ENCODE data around the gene STAT5A. TPM values are rescaled to one million over a fixed set of nuclear protein-coding genes. Genes with fewer than 3 reads are reported as not detected.
A peak's percentile ranks its signal among the peaks of the same experiment; 100 is the strongest.

Gene STAT5A
- total and polyA plus RNA-seq, 9 of the 15 experiments (the other 6 are each of a cell fraction or from before 2014, with no cell fraction given) = 79.9 to 415 (median 196) TPM

- peak overlapping the region; percentile 66; the same call in 1 of the 2 replicates for H3K4me2 ChIP-seq (ENCODE audit: insufficient read depth, low read length)
- H3K79me2 ChIP-seq (ENCODE audit: control insufficient read depth, insufficient read depth, low read length) = peaks cover 78% of the 10 kb centered on the region
- no peak for TF ChIP-seq WHSC1 (IDR thresholded peaks at IDR 0.05; ENCODE audit: low read length)
- TF ChIP-seq NR0B1 (IDR thresholded peaks at IDR 0.05; ENCODE audit: partially characterized antibody) = no peak
- no peak for TF ChIP-seq CUX1 (CRISPR knock-in tag; IDR thresholded peaks at IDR 0.05)
- TF ChIP-seq MYC (IDR thresholded peaks at IDR 0.05; ENCODE audit: low read depth, low read length) = no peak
- no peak for TF ChIP-seq MYC (CRISPR knock-in tag; IDR thresholded peaks at IDR 0.05; ENCODE audit: borderline replicate concordance, low read depth)
- no peak for TF ChIP-seq MAX (CRISPR knock-in tag; IDR thresholded peaks at IDR 0.05)
- TF ChIP-seq TEAD2 (tag; IDR thresholded peaks at IDR 0.05) = no peak
- TF ChIP-seq ETV6 (IDR thresholded peaks at IDR 0.05; ENCODE audit: borderline replicate concordance in 1 of 2, low read depth in 2 of 2, low read length in 1 of 2) = no peak
- TF ChIP-seq ETV6 (CRISPR knock-in tag; IDR thresholded peaks at IDR 0.05; ENCODE audit: borderline replicate concordance) = no peak
- no peak for TF ChIP-seq MAFK (IDR thresholded peaks at IDR 0.05; ENCODE audit: low read length)
- TF ChIP-seq, protein P1, sequence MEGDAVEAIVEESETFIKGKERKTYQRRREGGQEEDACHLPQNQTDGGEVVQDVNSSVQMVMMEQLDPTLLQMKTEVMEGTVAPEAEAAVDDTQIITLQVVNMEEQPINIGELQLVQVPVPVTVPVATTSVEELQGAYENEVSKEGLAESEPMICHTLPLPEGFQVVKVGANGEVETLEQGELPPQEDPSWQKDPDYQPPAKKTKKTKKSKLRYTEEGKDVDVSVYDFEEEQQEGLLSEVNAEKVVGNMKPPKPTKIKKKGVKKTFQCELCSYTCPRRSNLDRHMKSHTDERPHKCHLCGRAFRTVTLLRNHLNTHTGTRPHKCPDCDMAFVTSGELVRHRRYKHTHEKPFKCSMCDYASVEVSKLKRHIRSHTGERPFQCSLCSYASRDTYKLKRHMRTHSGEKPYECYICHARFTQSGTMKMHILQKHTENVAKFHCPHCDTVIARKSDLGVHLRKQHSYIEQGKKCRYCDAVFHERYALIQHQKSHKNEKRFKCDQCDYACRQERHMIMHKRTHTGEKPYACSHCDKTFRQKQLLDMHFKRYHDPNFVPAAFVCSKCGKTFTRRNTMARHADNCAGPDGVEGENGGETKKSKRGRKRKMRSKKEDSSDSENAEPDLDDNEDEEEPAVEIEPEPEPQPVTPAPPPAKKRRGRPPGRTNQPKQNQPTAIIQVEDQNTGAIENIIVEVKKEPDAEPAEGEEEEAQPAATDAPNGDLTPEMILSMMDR (IDR thresholded peaks at IDR 0.05 in 2 of 3, conservative IDR thresholded peaks at IDR 0.05 in 1 of 3; ENCODE audit: insufficient read depth in 2 of 3, low read depth in 1 of 3, low read length in 3 of 3) = 0 out of 6 replicates have a peak, but pooled peaks of 1 of the 3 experiments have one; percentile 9
- H2AFZ ChIP-seq (ENCODE audit: low read depth, low read length) = no peak overlapping the region
- no peak overlapping the region for H3K4me3 ChIP-seq
- no peak overlapping the region; a peak in 1 of 4 replicates for H3K9ac ChIP-seq (ENCODE audit: insufficient read depth in 1 of 2, low read depth in 2 of 2, low read length in 2 of 2)
- intact Hi-C loops (cut with micrococcal nuclease) = no loop called here
- peak in 1 of 4 experiments; percentile 9 for DNase-seq (ENCODE audit: extremely low read depth in 1 of 4, low spot score in 3 of 4)
- POLR2A ChIA-PET = interaction anchor here (0.6 to 5.8 kb wide), 4 partner anchors 9 to 24 kb away, joined by 3 to 41 read pairs (median 4); no protein-coding TSS in a partner anchor
- no peaks in the 10 kb centered on the region for H3K9me1 ChIP-seq (ENCODE audit: control insufficient read depth, insufficient read depth, low read length)
- peaks cover 49 to 51% of the 10 kb centered on the region in 2 experiments for H3K4me1 ChIP-seq (replicated peaks in 1 of 2; ENCODE audit: control insufficient read depth in 2 of 2, insufficient read depth in 2 of 2, low read length in 2 of 2)
- in situ Hi-C loops (cut with MboI) = no loop called here
- H3K9me3 ChIP-seq (replicated peaks; ENCODE audit: control insufficient read depth, insufficient read depth, low read depth, low read length) = no peaks in the 10 kb centered on the region
- peak overlapping the region; percentile 59; the same call in 2 of the 3 replicates for H3K27ac ChIP-seq (ENCODE audit: extremely low read depth, low read depth, low read length)
- CTCF ChIA-PET (ENCODE audit: low intra/inter-chr PET ratio) = no interaction called here
- no peaks in the 10 kb centered on the region for H4K20me1 ChIP-seq (replicated peaks; ENCODE audit: control insufficient read depth, insufficient read depth, low read length)
- H3K27me3 ChIP-seq (ENCODE audit: control insufficient read depth in 2 of 2, insufficient read depth in 2 of 2, low read length in 2 of 2) = no peaks in the 10 kb centered on the region
- H3K36me3 ChIP-seq (ENCODE audit: control insufficient read depth, insufficient read depth, low read length) = peaks cover 42% of the 10 kb centered on the region
- 86% methylated on average over 6 of the region's 6 CpGs for WGBS (ENCODE audit: insufficient coverage, low coverage, missing lambda C conversion rate)
- BruUV-seq (replicated peaks) = no TSS peak
- FAIRE-seq = no peak
- ATAC-seq = peak; percentile 2; the same call in 1 of the 3 replicates
Measured at GRCh38 chr17:42282478-42283080, 5.7 kb upstream of the STAT5A start.

Data from K562 (cell line).